ENCODE results near the gene AGAP1.

DNA sequence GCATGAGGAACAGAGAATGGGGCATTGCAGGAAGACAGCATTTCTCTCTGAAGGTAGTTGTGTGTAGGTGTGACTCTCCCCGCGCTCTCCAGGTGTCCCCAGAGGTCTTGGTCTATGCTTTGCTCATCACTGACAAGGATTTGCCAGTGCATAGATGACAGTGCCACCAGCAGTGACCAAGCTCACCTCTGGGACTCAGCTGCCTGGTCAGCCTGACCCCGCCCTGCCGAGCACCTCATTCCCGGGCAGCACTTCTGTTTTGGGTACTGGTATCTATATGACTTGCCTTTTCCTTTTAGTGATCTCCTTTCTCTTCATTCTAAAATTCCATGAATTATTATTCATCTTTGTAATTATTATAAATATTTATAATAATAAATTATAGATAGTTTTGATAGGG is 615.2 kb downstream of the AGAP1 start:
- TF ChIP-seq, protein P1, sequence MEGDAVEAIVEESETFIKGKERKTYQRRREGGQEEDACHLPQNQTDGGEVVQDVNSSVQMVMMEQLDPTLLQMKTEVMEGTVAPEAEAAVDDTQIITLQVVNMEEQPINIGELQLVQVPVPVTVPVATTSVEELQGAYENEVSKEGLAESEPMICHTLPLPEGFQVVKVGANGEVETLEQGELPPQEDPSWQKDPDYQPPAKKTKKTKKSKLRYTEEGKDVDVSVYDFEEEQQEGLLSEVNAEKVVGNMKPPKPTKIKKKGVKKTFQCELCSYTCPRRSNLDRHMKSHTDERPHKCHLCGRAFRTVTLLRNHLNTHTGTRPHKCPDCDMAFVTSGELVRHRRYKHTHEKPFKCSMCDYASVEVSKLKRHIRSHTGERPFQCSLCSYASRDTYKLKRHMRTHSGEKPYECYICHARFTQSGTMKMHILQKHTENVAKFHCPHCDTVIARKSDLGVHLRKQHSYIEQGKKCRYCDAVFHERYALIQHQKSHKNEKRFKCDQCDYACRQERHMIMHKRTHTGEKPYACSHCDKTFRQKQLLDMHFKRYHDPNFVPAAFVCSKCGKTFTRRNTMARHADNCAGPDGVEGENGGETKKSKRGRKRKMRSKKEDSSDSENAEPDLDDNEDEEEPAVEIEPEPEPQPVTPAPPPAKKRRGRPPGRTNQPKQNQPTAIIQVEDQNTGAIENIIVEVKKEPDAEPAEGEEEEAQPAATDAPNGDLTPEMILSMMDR (IDR thresholded peaks at IDR 0.05): no peak
- no peak for TF ChIP-seq POLR2A (IDR thresholded peaks at IDR 0.05)
